ENCODE results near the gene ELAVL4.

DNA sequence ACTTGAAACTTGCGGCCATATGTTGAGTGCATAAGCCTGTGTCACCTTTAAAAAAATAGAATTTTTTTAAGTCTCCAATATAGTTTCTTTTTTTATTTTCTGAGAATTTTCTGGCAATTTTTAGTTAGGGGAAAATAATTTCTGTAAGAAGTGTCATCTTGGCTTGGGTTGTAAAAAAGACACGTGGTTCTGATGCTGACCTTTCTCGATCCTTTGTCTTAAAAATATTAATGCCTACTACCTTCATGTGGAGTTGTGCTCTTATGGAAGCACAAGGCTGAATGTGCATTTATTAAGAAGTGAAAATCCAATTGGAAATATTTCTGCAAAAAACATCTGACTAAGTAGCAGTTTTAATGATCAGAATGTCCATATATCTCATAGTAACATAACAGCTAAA lies 3.5 kb downstream of the ELAVL4 start:
- TF ChIP-seq, protein P1, sequence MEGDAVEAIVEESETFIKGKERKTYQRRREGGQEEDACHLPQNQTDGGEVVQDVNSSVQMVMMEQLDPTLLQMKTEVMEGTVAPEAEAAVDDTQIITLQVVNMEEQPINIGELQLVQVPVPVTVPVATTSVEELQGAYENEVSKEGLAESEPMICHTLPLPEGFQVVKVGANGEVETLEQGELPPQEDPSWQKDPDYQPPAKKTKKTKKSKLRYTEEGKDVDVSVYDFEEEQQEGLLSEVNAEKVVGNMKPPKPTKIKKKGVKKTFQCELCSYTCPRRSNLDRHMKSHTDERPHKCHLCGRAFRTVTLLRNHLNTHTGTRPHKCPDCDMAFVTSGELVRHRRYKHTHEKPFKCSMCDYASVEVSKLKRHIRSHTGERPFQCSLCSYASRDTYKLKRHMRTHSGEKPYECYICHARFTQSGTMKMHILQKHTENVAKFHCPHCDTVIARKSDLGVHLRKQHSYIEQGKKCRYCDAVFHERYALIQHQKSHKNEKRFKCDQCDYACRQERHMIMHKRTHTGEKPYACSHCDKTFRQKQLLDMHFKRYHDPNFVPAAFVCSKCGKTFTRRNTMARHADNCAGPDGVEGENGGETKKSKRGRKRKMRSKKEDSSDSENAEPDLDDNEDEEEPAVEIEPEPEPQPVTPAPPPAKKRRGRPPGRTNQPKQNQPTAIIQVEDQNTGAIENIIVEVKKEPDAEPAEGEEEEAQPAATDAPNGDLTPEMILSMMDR (IDR thresholded peaks at IDR 0.05) = no peak
- TF ChIP-seq POLR2A (IDR thresholded peaks at IDR 0.05) = no peak
